WERI-Rb-1 (cell line): ENCODE data around the gene KANSL1L.
A peak's percentile ranks its signal among the peaks of the same experiment; 100 is the strongest.

Experiments
- DNase-seq: peaks from one replicate; pipeline ENCODE4 v3.0.0-alpha.2; 2020
- H3K27ac ChIP-seq: fragments of 250-450 bp; sonication (Bioruptor Pico); 2 replicates; pipeline ENCODE4 v1.5.1; 2020; ENCODE audit warnings: mild to moderate bottlenecking, moderate library complexity
- H3K27me3 ChIP-seq: fragments of 250-450 bp; sonication (Bioruptor Pico); 2 replicates; pipeline ENCODE4 v1.5.1; 2021; ENCODE audit warnings: mild to moderate bottlenecking, low read depth, moderate library complexity; ENCODE audit not compliant: insufficient read depth, severe bottlenecking
- H3K36me3 ChIP-seq: fragments of 250-450 bp; sonication (Bioruptor Pico); 2 replicates; pipeline ENCODE4 v1.5.1; 2020; ENCODE audit warnings: mild to moderate bottlenecking, moderate library complexity
- H3K4me3 ChIP-seq: 2 replicates; pipeline ENCODE4 v1.5.1; 2011; ENCODE audit warnings: low read depth, mild to moderate bottlenecking, control low read depth, low read length
- H3K9me3 ChIP-seq: fragments of 250-450 bp; sonication (Bioruptor Pico); 2 replicates; pipeline ENCODE4 v1.5.1; 2021; ENCODE audit warnings: mild to moderate bottlenecking, moderate library complexity; ENCODE audit not compliant: severe bottlenecking
- CTCF ChIP-seq: IDR thresholded peaks from 2 replicates; pipeline ENCODE4 v1.5.1; 2011; ENCODE audit warnings: low read depth, mild to moderate bottlenecking, control low read depth, inconsistent platforms, low read length

KANSL1L gene

GRCh38 chr2:210086292-210086691, 84.9 kb downstream of the KANSL1L start:
- H3K9me3 ChIP-seq: no peaks in the 10 kb centered on the region
- no peak for DNase-seq
- H3K27ac ChIP-seq: no peak overlapping the region
- H3K4me3 ChIP-seq: no peak overlapping the region
- H3K27me3 ChIP-seq: no peaks in the 10 kb centered on the region
- H3K36me3 ChIP-seq: no peaks in the 10 kb centered on the region
- no peak for TF ChIP-seq CTCF

GRCh38 chr2:210072922-210073509, 98.2 kb downstream of the KANSL1L start:
- H3K36me3 ChIP-seq: no peaks in the 10 kb centered on the region
- no peak overlapping the region for H3K4me3 ChIP-seq
- TF ChIP-seq CTCF: peak; percentile 28; the same call in 1 of the 2 replicates
- H3K9me3 ChIP-seq: no peaks in the 10 kb centered on the region
- no peak for DNase-seq
- H3K27me3 ChIP-seq: no peaks in the 10 kb centered on the region
- no peak overlapping the region for H3K27ac ChIP-seq

GRCh38 chr2:210072493-210072892, 98.7 kb downstream of the KANSL1L start:
- Histone ChIP-seq H3K27ac (no peak overlapping the region), H3K9me3 (no peaks in the 10 kb centered on the region), H3K4me3 (no peak overlapping the region), H3K36me3 (no peaks in the 10 kb centered on the region), H3K27me3 (no peaks in the 10 kb centered on the region)
- no peak for TF ChIP-seq CTCF
- peak; percentile 17 for DNase-seq

- Histone ChIP-seq H3K9me3 (no peaks in the 10 kb centered on the region), H3K4me3 (no peak overlapping the region), H3K27ac (no peak overlapping the region), H3K36me3 (no peaks in the 10 kb centered on the region), H3K27me3 (no peaks in the 10 kb centered on the region)
- no peak for TF ChIP-seq CTCF
- no peak for DNase-seq
These were observed 107.9 kb downstream of the KANSL1L start for GRCh38 chr2:210063306-210063705.

- H3K27ac ChIP-seq: no peak overlapping the region
- H3K27me3 ChIP-seq: no peaks in the 10 kb centered on the region
- H3K36me3 ChIP-seq: no peaks in the 10 kb centered on the region; the same call in 1 of the 2 replicates
- no peaks in the 10 kb centered on the region for H3K9me3 ChIP-seq
- no peak for DNase-seq
- no peak overlapping the region for H3K4me3 ChIP-seq
- TF ChIP-seq CTCF: no peak
These were observed 115.4 kb downstream of the KANSL1L start for GRCh38 chr2:210055825-210056224.

- Histone ChIP-seq H3K9me3 (no peaks in the 10 kb centered on the region), H3K36me3 (no peaks in the 10 kb centered on the region; the same call in 1 of the 2 replicates), H3K27me3 (no peaks in the 10 kb centered on the region), H3K4me3 (no peak overlapping the region), H3K27ac (no peak overlapping the region)
- no peak for TF ChIP-seq CTCF
- DNase-seq: no peak
These were observed 116.5 kb downstream of the KANSL1L start for GRCh38 chr2:210054696-210055095.
